Activated naive CD4-positive, alpha-beta T cell treated with anti-CD3 and anti-CD28 coated beads, Interleukin-2, amount 50 U/mL, for 16 hours (primary cell): ENCODE data around the gene WNT5A.

ENCODE experiments used
- DNase-seq: peaks from one replicate; pipeline ENCODE4 v3.0.0-alpha.2; 2020

Gene WNT5A

DNA sequence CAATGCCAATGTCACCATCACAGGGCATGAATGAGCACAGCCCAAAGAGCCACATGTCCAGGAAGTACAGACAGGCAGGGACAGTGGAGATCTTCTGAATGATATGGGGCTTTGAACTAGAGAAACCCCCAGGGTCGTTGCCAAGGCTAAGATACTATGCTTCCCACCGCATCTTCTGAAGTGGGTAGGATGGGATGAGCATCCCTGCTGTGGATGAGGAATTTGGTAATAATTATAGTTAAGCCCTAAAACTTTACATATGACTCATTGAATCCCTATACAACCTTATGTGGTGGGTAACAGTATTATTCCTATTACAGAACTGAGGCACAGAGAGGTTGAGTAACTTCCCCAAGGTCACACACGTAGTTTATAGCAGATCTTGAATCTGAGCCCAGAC, 44.2 kb downstream of the WNT5A start:
- DNase-seq = no peak

DNA sequence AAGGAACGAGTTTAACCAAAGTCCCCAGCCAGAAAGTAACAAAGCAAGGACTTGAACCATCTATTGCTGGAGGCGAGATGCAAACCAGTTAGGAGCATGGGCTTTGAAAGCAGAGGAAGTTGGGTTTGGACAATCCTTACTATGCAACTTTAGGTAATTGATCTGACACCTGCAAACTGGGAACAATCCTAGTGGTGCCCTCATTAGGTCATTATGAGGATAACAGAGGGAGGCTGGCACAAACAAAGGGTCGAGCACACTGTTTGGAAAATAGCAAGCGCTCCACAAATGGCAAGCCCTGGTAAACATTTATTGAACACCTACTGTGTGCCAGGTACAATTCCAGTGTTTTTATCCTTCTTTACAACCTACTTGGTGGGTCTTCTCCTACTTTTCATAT, 45.6 kb downstream of the WNT5A start:
- no peak for DNase-seq

DNA sequence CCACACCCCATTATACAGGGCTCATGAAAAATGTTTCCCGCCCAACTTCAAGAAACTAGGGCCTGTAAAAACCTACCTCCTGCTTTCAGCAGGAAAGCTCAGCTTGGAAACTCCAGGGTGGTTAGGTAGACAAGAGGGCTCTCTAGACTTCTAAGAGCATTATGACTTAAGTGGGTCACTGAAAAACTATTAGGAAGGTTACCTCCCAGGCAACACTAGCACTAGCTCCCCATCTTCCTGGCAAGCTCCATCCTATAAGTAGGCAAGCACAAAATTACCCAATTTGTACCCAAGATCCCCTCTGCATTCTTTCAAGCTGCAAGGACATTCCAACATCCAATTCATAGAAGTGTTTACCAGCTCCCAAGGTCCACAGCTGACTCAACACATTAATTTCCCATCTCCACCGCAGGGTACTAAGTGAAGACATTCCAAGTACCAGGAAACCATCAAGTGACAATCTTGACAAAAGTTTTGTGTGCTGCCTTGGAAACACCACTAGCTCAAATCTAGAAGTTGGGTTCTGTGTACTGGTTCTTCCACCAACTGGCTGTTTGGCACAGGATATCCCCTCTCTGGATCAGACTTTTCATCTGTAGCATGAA, 46.9 kb downstream of the WNT5A start:
- no peak for DNase-seq

DNA sequence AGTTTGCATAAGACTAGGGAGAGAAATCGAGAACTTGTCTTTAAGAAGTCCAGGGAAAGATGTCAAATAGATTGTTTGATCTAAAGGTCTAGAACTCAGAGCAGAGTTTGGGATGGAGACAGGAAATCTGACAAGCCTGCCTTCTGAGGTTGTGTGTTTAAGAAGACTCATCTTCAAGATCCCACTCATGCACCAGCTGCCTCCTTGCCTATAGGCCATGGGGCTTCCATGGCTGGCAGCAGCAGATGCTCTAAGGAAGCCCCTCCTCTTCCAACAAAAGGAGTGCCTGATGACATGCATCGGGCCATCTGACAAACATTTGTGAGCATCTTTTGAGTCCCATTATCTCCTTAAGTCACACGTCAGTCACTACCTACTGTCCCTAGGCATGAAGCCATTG, 47.4 kb downstream of the WNT5A start:
- no peak for DNase-seq

DNA sequence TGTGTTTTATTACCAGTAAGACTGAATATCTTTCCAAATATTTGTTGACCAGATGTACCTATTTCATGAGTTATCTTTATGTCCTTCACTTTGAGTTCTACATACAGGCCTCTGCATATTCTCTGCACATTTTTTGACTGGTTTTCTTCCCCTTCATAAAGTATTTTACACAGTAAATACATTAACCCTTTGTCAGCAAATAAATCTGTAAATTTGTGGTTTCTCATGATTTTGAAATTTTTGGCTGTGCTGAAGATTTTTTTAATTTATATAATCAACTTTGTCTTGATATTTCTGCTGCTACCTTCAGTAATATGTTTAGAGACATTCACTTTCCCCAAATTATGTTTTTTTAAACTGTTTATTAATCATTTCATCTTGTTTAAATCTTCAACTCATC, 50.5 kb downstream of the WNT5A start:
- no peak for DNase-seq

DNA sequence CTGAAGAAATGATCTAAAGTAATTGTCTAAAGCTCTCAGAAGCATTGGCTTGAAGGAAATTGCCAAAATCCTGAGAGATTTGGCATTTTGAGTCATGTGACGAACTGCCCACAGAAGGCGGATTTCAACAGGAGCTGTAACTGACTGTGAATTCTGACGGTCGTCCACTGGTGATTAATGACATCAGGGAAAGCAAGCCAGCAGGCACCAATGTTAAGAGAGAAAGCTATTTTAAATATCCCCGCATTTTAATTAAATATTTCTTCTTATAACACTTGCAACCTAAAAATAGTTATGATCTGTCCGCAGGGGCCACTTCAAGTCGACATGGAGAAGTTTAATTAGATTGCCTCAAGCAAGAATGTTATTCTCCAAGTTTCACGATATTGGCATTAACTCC, 51.6 kb downstream of the WNT5A start:
- no peak for DNase-seq

DNA sequence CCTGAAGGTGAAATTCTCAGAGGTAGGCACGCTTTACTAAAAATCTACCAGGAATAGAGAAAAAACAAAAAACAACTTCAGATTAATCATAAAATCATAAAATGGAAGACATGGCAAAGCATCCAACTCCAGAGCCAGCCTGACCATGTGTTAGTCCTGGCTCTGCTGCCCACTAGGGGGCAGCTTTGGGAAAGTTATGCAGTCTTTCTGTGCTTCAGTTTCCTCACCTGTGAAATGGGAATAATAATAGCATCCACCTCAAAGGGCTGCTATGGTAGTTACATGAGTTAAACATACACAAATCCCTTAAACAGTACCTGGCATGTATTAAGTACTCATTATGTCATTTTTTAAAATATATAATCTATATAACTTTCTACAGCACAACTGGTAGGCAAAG, 52.3 kb downstream of the WNT5A start:
- no peak for DNase-seq

DNA sequence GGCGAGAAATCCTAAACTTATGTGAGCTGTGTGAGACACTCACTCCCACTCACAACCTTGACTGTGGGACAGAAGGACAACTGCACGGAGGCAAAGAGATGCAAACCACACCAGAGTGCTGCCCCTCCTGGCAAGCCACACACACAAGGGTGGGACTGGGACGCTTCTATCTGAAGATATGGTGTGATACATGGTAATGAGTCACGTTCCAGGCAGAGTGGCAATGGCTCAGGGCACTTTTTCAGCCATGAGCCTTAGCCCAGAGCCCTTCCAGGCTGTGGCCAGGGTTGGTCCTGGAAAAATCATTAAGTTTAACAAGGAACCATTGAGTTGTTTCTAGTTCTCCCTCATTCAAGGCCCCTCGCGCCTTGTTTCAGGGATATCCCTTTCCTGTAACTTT, 56.1 kb downstream of the WNT5A start:
- no peak for DNase-seq

DNA sequence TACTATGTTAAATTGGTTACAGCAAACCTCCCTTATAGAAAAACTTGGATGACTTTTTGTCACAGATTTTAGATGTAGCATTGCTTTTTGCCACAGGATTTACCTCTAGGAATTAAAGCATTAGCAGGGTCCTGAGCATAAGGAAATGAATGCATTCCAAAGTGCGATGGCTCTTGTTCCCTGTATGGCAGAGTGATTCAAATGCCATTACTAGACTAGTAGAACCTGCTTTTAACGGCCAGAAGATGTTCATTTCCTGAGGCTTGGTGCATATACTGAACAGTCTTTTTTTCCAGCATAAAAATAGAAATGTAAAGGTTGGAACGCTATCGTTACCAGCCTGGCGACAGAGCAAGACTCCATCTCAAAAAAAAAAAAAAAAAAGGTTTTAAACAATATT, 59.4 kb downstream of the WNT5A start:
- no peak for DNase-seq

DNA sequence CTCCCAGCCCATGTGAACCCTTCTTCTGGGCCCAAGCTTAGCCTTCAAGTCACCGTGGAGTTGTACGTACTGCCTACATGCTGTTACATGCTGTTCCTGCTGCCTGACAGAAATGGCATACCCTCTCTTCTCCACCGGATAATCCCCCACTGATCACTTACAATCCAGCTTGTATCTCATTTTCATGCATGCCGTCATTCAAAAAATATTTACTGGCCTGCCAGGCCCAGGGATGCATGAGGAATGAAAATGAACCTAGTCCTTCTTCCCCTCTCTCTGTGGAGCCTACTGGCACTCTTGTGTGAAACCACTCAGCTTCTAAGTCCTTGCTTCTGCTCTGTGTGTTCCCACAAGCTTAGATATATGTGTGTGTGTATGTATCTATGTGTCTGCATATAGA, 60.6 kb downstream of the WNT5A start:
- no peak for DNase-seq

DNA sequence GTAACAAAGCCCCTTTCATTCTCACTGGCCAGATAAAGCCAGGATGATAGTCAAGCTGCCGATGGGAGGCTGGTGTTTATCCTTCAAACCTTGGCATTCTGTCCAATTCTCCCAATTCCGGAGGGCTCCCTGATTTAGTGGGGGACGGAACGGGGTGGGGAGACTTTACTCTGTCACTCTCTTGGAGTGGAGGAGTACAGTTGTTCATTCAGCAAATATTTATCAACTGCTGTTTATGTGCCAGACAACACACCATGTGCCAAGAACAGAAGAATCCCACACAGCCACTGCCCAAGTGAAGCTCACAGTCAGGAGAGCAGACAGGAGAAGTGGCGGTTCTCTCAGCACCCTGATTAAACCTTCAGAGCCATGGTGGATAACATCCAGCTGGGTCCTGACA, 63.3 kb downstream of the WNT5A start:
- DNase-seq = no peak

DNA sequence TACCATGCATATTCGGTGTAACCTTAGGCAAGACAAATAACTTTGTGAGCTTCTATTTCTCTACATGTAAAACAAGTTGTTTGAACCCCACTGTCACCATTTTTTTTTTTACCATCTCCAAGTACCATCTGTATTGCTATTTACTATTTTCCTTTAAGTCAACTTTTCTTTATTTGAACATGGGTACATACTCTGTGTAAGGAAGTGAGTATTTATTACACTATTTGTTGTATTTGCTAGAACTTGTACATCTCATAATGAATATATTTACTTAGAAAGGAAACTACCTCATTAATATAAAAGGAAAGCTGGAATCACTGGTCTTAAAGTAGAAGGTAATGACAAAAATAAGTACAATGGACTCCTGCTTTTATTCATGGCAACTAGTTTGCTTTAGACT, 69.9 kb downstream of the WNT5A start:
- DNase-seq = no peak

DNA sequence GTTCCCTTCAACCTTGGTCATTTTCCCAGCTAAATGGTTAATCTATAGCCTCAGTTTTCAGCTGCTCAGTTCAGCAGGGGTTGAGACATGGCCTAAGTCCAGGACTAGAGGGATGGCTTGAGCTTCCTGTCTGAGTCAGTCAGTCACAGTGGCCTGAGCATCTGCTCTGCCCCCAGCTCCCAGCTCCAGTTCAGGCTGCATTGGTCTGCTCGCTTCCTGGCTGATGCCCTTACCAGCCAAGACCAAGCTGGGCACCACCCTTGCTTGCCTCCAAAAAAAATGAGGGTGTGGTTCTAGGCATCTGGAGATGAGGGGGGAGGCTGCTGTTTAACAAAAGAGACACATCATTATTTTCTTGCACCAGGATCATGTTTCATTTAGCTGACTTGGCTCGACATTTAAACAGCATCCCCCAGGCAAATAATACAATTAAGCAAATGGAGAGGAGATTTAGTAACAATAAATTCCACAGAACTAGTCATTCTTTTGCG, 70.7 kb downstream of the WNT5A start:
- DNase-seq = no peak
